ENCODE measurements around the gene NKX3-2. TPM values are rescaled to one million over a fixed set of nuclear protein-coding genes. Genes with fewer than 3 reads are reported as not detected.

NKX3-2 gene
- total RNA-seq, 1 experiment from 2014 or later = 1.2 TPM

DNA sequence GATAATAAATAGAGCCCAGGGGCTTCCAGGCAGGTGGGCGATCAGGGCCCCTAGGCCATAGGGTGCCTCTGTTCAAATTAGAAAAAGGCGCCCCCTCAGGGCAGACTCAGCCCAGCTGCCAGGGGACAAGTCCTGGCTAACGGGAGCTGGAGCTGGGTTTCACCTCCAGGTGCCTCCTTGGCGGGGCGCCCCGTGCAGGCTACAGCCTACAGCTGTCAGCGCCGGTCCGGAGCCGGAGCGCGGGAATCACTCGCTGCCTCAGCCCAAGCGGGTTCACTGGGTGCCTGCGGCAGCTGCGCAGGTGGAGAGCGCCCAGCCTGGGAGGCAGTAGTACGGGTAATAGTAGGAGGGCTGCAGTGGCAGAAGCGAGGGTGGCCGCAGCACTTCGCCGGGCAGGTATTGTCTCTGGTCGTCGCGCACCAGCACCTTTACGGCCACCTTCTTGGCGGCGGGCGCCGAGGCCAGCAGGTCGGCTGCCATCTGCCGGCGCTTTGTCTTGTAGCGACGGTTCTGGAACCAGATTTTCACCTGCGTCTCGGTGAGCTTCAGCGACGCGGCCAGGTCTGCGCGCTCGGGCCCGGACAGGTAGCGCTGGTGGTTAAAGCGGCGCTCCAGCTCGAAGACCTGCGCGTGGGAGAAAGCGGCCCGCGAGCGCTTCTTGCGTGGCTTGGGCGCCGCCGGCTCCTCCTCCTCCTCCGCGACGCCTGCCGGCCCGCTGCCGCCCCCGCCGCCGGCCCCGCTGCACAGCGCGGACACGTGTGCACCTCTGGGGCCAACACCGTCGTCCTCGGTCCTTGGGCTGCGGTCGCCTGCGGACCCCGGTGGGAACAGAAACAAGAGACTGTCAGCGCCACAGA, 2.4 kb downstream of the NKX3-2 start:
- H3K27ac ChIP-seq (ENCODE audit: low read length) = no peak overlapping the region
- H3K4me3 ChIP-seq (ENCODE audit: low read depth in 2 of 2, low read length in 2 of 2) = no peak overlapping the region
- H3K4me1 ChIP-seq (ENCODE audit: control insufficient read depth, insufficient read depth, low read length) = no peaks in the 10 kb centered on the region
- in situ Hi-C loops (cut with HindIII; ENCODE audit: low pct_unique_long_range_greater_than_20kb, low sequenced_read_pairs) = no loop called here
- intact Hi-C loops (cut with micrococcal nuclease; ENCODE audit: unreplicated experiment) = loop anchor here (10.0 kb wide), 1 partner anchor 157 kb away; no protein-coding TSS in a partner anchor
- H3K36me3 ChIP-seq (ENCODE audit: control insufficient read depth, insufficient read depth, low read length) = no peaks in the 10 kb centered on the region
- CTCF ChIA-PET = no interaction called here
- no peak for ATAC-seq
- POLR2A ChIA-PET = no interaction called here
- BruUV-seq (replicated peaks) = no TSS peak
- DNase-seq (ENCODE audit: low read depth, low spot score) = no peak
- TF ChIP-seq, protein P1, sequence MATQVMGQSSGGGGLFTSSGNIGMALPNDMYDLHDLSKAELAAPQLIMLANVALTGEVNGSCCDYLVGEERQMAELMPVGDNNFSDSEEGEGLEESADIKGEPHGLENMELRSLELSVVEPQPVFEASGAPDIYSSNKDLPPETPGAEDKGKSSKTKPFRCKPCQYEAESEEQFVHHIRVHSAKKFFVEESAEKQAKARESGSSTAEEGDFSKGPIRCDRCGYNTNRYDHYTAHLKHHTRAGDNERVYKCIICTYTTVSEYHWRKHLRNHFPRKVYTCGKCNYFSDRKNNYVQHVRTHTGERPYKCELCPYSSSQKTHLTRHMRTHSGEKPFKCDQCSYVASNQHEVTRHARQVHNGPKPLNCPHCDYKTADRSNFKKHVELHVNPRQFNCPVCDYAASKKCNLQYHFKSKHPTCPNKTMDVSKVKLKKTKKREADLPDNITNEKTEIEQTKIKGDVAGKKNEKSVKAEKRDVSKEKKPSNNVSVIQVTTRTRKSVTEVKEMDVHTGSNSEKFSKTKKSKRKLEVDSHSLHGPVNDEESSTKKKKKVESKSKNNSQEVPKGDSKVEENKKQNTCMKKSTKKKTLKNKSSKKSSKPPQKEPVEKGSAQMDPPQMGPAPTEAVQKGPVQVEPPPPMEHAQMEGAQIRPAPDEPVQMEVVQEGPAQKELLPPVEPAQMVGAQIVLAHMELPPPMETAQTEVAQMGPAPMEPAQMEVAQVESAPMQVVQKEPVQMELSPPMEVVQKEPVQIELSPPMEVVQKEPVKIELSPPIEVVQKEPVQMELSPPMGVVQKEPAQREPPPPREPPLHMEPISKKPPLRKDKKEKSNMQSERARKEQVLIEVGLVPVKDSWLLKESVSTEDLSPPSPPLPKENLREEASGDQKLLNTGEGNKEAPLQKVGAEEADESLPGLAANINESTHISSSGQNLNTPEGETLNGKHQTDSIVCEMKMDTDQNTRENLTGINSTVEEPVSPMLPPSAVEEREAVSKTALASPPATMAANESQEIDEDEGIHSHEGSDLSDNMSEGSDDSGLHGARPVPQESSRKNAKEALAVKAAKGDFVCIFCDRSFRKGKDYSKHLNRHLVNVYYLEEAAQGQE (IDR thresholded peaks at IDR 0.05; ENCODE audit: insufficient read depth in 1 of 2, low read depth in 2 of 2, low read length in 1 of 2) = no peak
- no peak for TF ChIP-seq TCF7L2 (IDR thresholded peaks at IDR 0.05; ENCODE audit: low read depth, low read length)
- no peak for TF ChIP-seq SIN3A (IDR thresholded peaks at IDR 0.05; ENCODE audit: borderline replicate concordance, insufficient read depth, low read depth, low read length)
- H3K9me3 ChIP-seq (ENCODE audit: control insufficient read depth, insufficient read depth, low read depth, low read length) = no peaks in the 10 kb centered on the region
- H3K27me3 ChIP-seq (ENCODE audit: control insufficient read depth, insufficient read depth, low read length) = no peaks in the 10 kb centered on the region

DNA sequence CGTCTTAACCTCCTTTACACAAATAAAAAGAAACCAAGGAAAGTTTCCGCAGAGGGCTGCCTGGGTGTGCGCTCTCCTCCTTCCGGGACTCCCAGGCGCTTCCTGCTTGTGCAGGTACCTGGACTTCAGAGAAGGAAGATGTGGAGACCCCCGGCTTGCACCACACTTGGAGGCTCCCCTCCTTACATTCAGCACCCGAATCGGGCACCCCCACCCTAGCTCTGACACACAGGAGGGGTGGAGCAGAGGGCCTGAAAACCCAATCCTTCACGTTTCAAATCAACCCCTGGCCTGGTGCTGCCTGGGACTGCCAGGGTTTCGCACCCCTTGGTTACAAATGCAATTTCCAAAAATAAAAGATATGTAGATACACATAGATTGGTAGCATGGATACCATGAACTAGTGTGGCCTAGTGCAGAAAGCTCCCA, 3.1 kb downstream of the NKX3-2 start:
- intact Hi-C loops (cut with micrococcal nuclease; ENCODE audit: unreplicated experiment) (loop anchor here (10.0 kb wide), 1 partner anchor 156 kb away; no protein-coding TSS in a partner anchor), in situ Hi-C loops (cut with HindIII; ENCODE audit: low pct_unique_long_range_greater_than_20kb, low sequenced_read_pairs) (no loop called here)
- no TSS peak for BruUV-seq (replicated peaks)
- TF ChIP-seq SIN3A (IDR thresholded peaks at IDR 0.05; ENCODE audit: borderline replicate concordance, insufficient read depth, low read depth, low read length) (no peak), POLR2AphosphoS5 (IDR thresholded peaks at IDR 0.05; ENCODE audit: low read depth, low read length) (no peak), TCF7L2 (IDR thresholded peaks at IDR 0.05; ENCODE audit: low read depth, low read length) (no peak)
- TF ChIP-seq, protein P2, sequence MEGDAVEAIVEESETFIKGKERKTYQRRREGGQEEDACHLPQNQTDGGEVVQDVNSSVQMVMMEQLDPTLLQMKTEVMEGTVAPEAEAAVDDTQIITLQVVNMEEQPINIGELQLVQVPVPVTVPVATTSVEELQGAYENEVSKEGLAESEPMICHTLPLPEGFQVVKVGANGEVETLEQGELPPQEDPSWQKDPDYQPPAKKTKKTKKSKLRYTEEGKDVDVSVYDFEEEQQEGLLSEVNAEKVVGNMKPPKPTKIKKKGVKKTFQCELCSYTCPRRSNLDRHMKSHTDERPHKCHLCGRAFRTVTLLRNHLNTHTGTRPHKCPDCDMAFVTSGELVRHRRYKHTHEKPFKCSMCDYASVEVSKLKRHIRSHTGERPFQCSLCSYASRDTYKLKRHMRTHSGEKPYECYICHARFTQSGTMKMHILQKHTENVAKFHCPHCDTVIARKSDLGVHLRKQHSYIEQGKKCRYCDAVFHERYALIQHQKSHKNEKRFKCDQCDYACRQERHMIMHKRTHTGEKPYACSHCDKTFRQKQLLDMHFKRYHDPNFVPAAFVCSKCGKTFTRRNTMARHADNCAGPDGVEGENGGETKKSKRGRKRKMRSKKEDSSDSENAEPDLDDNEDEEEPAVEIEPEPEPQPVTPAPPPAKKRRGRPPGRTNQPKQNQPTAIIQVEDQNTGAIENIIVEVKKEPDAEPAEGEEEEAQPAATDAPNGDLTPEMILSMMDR (IDR thresholded peaks at IDR 0.05) = no peak
- TF ChIP-seq, protein P1 (IDR thresholded peaks at IDR 0.05; ENCODE audit: insufficient read depth in 1 of 2, low read depth in 2 of 2, low read length in 1 of 2) = no peak
- Histone ChIP-seq H3K9me3 (ENCODE audit: control insufficient read depth, insufficient read depth, low read depth, low read length) (no peaks in the 10 kb centered on the region), H3K4me1 (ENCODE audit: control insufficient read depth, insufficient read depth, low read length) (no peaks in the 10 kb centered on the region), H3K4me3 (ENCODE audit: low read depth in 2 of 2, low read length in 2 of 2) (no peak overlapping the region), H3K27ac (ENCODE audit: low read length) (no peak overlapping the region), H3K36me3 (ENCODE audit: control insufficient read depth, insufficient read depth, low read length) (no peaks in the 10 kb centered on the region), H3K27me3 (ENCODE audit: control insufficient read depth, insufficient read depth, low read length) (no peaks in the 10 kb centered on the region)
- ChIA-PET CTCF (no interaction called here), POLR2A (no interaction called here)
- DNase-seq (ENCODE audit: low read depth, low spot score) = no peak
- ATAC-seq = no peak
